H1 (cell line): Measurements from ENCODE around the gene UCHL5. TPM values are rescaled to one million over a fixed set of nuclear protein-coding genes. Genes with fewer than 3 reads are reported as not detected.

Experiments
- RAD21 ChIP-seq, 2 experiments: IDR thresholded peaks in 1 of 2; conservative IDR thresholded peaks in 1 of 2; 2 replicates each; pipeline ENCODE4 v1.6.1; 2011; ENCODE audit warnings: low read depth in 2 of 2, low read length in 2 of 2, improper control_type of control experiment in 1 of 2, inconsistent platforms in 1 of 2, mild to moderate bottlenecking in 1 of 2, moderate library complexity in 1 of 2
- polyA plus RNA-seq, 7 experiments: library from polyadenylated mRNA; depleted of rRNA in 3 of 7; stranded (reverse) in 5 of 7; unstranded in 2 of 7; fragments of >200 nt in 5 of 7; fragments of 200-250 nt in 2 of 7; gene quantifications; 1 replicate in 5 of 7; 2 replicates in 1 of 7; 4 replicates in 1 of 7; pipeline versions ENCODE4 v1.2.1 to v1.2.3, GENCODE V29; 2011 to 2013; ENCODE audit warnings: missing spikeins in 2 of 7, mixed read lengths in 2 of 7
- total RNA-seq: library from RNA; stranded (reverse); fragmentation: NEBNext Ultra II Directional; extraction: Animal tissue kit (Norgen Biotek cat#: 25700); gene quantifications from 2 replicates; pipeline ENCODE4 v1.2.1, GENCODE V29; 2021

The UCHL5 gene
- total and polyA plus RNA-seq, 2 of the 8 experiments (the other 6 are each of a cell fraction or from before 2014, with no cell fraction given): 12.0 to 40.0 TPM

DNA sequence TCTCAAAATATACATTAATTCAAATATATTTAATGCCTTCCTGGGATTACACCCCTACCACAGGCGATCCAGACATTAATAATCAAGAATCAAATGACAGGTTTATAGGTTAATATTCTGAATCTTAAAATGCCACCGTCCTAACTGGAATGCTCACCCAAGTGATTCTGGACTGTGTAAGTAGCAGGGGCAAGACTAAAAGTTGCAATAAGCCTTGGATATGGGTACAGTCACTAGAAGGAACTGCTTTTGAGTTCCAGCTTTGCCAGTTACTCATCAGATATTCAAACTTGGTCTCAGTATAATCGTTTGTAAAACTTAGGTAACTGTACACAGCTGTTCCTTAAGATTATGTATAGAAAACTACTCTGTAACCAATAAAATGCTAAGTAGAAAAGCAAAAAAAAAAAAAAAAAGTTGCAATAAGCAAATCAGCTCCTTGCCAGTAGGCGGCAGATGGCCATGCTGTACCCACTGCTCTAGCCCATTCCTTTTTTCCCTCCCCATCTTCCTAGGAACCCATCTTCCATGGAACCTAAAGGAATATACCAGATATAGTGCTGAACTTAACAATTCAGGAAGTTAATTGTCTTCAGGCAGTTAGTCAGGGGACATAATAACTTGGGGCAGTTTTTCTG is 10.7 kb upstream of the UCHL5 start (continued):
- peak; percentile 45 to 57; a peak in 3 of 4 replicates for TF ChIP-seq RAD21 (IDR thresholded peaks at IDR 0.05 in 1 of 2, conservative IDR thresholded peaks at IDR 0.05 in 1 of 2; ENCODE audit: low read depth in 2 of 2, low read length in 2 of 2)
